Measurements from ENCODE around the gene CLK2.
A peak's percentile ranks its signal among the peaks of the same experiment; 100 is the strongest.

CLK2 gene

DNA sequence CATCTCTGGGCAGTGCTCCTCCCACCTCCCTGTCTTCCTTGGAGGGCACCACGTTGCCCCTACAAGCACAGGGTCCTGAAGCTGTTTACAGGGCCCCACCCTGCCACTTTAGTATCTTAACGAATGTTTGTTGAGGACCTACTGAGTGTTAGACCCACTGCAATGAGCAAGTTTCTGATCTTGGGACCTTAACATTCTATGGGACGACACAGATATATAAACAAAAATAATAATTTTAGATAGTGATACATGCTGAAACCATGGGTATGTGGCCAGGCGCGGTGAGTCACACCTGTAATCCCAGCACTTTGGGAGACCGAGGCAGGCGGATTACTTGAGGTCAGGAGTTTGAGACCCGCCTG lies 28.2 kb downstream of the CLK2 start:
- DNase-seq (ENCODE audit: low read depth in 1 of 2, low spot score in 1 of 2): no peak
- TF ChIP-seq GABPA (IDR thresholded peaks at IDR 0.05; ENCODE audit: low read depth) (no peak), SPI1 (IDR thresholded peaks at IDR 0.05; ENCODE audit: borderline replicate concordance, low read depth) (no peak), POLR2AphosphoS5 (IDR thresholded peaks at IDR 0.05; ENCODE audit: low read depth) (no peak)
- TF ChIP-seq, protein P1, sequence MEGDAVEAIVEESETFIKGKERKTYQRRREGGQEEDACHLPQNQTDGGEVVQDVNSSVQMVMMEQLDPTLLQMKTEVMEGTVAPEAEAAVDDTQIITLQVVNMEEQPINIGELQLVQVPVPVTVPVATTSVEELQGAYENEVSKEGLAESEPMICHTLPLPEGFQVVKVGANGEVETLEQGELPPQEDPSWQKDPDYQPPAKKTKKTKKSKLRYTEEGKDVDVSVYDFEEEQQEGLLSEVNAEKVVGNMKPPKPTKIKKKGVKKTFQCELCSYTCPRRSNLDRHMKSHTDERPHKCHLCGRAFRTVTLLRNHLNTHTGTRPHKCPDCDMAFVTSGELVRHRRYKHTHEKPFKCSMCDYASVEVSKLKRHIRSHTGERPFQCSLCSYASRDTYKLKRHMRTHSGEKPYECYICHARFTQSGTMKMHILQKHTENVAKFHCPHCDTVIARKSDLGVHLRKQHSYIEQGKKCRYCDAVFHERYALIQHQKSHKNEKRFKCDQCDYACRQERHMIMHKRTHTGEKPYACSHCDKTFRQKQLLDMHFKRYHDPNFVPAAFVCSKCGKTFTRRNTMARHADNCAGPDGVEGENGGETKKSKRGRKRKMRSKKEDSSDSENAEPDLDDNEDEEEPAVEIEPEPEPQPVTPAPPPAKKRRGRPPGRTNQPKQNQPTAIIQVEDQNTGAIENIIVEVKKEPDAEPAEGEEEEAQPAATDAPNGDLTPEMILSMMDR (IDR thresholded peaks at IDR 0.05; ENCODE audit: insufficient read depth, low read length): no peak
- TF ChIP-seq, protein P2, sequence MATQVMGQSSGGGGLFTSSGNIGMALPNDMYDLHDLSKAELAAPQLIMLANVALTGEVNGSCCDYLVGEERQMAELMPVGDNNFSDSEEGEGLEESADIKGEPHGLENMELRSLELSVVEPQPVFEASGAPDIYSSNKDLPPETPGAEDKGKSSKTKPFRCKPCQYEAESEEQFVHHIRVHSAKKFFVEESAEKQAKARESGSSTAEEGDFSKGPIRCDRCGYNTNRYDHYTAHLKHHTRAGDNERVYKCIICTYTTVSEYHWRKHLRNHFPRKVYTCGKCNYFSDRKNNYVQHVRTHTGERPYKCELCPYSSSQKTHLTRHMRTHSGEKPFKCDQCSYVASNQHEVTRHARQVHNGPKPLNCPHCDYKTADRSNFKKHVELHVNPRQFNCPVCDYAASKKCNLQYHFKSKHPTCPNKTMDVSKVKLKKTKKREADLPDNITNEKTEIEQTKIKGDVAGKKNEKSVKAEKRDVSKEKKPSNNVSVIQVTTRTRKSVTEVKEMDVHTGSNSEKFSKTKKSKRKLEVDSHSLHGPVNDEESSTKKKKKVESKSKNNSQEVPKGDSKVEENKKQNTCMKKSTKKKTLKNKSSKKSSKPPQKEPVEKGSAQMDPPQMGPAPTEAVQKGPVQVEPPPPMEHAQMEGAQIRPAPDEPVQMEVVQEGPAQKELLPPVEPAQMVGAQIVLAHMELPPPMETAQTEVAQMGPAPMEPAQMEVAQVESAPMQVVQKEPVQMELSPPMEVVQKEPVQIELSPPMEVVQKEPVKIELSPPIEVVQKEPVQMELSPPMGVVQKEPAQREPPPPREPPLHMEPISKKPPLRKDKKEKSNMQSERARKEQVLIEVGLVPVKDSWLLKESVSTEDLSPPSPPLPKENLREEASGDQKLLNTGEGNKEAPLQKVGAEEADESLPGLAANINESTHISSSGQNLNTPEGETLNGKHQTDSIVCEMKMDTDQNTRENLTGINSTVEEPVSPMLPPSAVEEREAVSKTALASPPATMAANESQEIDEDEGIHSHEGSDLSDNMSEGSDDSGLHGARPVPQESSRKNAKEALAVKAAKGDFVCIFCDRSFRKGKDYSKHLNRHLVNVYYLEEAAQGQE (IDR thresholded peaks at IDR 0.05; ENCODE audit: insufficient replicate concordance, low read depth): no peak
- peak overlapping the region; percentile 60 for H3K4me3 ChIP-seq (replicated peaks; ENCODE audit: insufficient read depth, low read length)
- H3K27me3 ChIP-seq (ENCODE audit: insufficient read depth, poor library complexity, severe bottlenecking): no peaks in the 10 kb centered on the region
- H3K27ac ChIP-seq (replicated peaks): peak overlapping the region; percentile 75

DNA sequence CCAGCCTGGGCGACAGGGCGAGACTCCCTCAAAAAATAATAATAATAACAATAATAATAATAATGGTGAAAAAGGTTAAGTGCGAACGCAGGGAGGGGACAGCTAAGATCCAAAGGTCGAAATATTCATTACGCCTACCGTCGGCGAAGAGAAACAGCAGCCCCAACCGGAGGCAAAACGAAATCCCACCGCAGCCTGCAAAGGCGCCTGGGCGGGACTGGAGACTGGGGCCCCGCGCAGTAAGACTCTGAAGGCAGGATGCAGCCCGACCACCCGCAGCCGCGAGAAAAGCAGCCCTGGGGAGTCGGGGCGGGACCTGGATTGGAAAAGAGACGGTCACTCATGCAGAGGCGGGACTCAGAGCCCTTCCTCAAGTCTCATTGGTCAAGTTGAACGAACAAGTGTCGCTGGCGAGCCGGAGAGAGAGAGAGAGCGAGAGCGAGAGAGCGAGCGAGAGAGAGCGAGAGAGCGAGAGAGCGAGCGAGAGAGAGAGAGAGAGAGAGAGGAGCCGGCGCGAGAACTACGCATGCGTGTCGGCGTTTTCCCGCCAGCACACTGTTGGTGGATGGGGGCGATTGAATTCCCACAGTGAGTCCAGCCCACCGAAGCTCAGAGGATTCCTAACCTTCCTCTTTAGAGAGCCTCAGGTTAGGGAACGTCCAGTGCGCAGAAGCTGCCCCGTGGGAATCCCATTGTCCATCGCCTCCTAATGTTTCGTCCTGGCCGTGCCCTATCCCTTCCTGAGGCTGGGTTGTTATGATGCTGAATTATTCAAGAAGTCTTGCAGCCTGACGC lies 28.7 kb downstream of the CLK2 start:
- Histone ChIP-seq H3K27ac (replicated peaks) (peak overlapping the region; percentile 75), H3K27me3 (ENCODE audit: insufficient read depth, poor library complexity, severe bottlenecking) (no peaks in the 10 kb centered on the region), H3K4me3 (replicated peaks; ENCODE audit: insufficient read depth, low read length) (peak overlapping the region; percentile 60)
- TF ChIP-seq, protein P1 (IDR thresholded peaks at IDR 0.05; ENCODE audit: insufficient read depth, low read length): peak; percentile 23
- TF ChIP-seq POLR2AphosphoS5 (IDR thresholded peaks at IDR 0.05; ENCODE audit: low read depth): peak; percentile 90
- TF ChIP-seq GABPA (IDR thresholded peaks at IDR 0.05; ENCODE audit: low read depth): no peak
- TF ChIP-seq, protein P2 (IDR thresholded peaks at IDR 0.05; ENCODE audit: insufficient replicate concordance, low read depth): peak; percentile 54
- DNase-seq (ENCODE audit: low read depth in 1 of 2, low spot score in 1 of 2): peak; percentile 98 to 99

DNA sequence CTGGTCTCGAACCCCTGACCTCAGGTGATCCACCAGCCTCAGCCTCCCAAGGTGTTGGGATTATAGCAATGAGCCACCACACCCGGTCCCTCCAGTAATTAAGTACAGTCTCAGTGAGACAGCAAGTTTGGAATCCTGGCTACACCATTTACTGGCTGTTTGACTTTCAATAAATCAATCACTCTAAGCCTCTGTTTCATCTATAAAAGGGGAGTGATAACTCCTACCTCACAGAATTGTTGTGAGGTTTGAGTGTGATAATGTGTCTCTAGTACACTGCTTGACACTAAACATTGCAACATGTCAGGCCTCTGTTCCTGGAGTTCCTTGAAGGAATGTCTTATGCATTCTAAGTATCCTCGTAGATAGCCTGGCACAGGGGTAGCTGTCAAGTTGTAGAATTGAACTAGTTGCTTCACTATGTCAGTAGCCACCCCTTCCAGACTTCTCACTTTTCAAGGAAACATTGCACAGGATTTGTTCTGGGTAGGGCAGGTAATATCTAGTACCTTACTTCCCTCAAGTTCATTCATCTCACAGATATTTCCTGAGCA lies 30.4 kb downstream of the CLK2 start:
- no peaks in the 10 kb centered on the region for H3K27me3 ChIP-seq (ENCODE audit: insufficient read depth, poor library complexity, severe bottlenecking)
- no peak overlapping the region for H3K4me3 ChIP-seq (replicated peaks; ENCODE audit: insufficient read depth, low read length)
- TF ChIP-seq, protein P2 (IDR thresholded peaks at IDR 0.05; ENCODE audit: insufficient replicate concordance, low read depth): no peak
- TF ChIP-seq SPI1 (IDR thresholded peaks at IDR 0.05; ENCODE audit: borderline replicate concordance, low read depth) (no peak), GABPA (IDR thresholded peaks at IDR 0.05; ENCODE audit: low read depth) (no peak), POLR2AphosphoS5 (IDR thresholded peaks at IDR 0.05; ENCODE audit: low read depth) (no peak)
- TF ChIP-seq, protein P1 (IDR thresholded peaks at IDR 0.05; ENCODE audit: insufficient read depth, low read length): no peak
- DNase-seq (ENCODE audit: low read depth in 1 of 2, low spot score in 1 of 2): no peak
- H3K27ac ChIP-seq (replicated peaks): no peak overlapping the region

Measured in HL-60 (cell line).